C4-2B (cell line): ENCODE measurements around the gene ERCC6L2.

ENCODE experiments used
- H3K27ac ChIP-seq: fragments of 450-650 bp; 2 replicates; pipeline ENCODE4 v1.5.1; 2017
- ZFX ChIP-seq: fragments of 450-650 bp; IDR thresholded peaks from 2 replicates; pipeline ENCODE4 v1.6.1; 2017
- TF ChIP-seq, protein P1 (sequence below): fragments of 450-650 bp; conservative IDR thresholded peaks from 2 replicates; pipeline ENCODE4 v1.5.1; 2017; ENCODE audit warnings: mild to moderate bottlenecking

Gene ERCC6L2

DNA sequence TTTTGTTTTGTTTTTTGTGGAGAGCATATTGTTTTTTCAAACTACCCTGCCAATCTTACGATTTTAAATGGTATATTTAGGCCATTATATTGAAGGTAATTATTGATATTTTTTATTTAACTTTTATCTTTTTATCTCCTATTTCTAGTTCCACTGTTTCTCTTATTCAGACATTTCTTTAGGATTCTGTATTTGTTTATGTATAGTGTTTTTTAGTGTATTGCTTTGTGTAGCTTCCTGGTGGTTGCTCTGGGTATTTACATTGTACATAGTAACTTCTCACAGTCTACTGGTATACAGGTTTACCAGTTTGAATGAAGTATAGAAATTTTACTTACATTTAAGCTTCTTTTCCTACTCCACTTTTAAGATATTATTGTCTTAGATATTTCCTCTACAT is 63.2 kb downstream of the ERCC6L2 start:
- TF ChIP-seq, protein P1, sequence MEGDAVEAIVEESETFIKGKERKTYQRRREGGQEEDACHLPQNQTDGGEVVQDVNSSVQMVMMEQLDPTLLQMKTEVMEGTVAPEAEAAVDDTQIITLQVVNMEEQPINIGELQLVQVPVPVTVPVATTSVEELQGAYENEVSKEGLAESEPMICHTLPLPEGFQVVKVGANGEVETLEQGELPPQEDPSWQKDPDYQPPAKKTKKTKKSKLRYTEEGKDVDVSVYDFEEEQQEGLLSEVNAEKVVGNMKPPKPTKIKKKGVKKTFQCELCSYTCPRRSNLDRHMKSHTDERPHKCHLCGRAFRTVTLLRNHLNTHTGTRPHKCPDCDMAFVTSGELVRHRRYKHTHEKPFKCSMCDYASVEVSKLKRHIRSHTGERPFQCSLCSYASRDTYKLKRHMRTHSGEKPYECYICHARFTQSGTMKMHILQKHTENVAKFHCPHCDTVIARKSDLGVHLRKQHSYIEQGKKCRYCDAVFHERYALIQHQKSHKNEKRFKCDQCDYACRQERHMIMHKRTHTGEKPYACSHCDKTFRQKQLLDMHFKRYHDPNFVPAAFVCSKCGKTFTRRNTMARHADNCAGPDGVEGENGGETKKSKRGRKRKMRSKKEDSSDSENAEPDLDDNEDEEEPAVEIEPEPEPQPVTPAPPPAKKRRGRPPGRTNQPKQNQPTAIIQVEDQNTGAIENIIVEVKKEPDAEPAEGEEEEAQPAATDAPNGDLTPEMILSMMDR, result no peak; the same call in 1 of the 2 replicates
- TF ChIP-seq ZFX, result no peak
- H3K27ac ChIP-seq, result no peak overlapping the region

DNA sequence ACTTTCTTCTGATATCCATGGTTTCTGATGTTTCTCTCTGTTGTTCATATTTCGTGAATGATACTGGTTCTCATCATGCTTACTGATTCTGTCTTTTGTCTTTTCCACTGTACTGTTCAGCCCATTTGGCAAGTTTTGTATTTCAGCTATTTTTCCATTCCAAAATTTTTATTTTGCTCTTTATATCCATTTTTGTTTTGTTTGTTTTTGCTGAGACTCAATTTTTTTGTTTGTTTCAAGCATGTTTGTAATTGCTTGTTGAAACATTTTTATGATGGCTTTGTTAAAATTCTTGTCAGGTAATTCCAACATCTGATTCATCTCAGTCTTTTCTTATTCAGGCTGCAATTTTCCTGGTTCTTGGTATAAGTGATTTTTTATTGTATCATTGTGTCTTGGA is 64.0 kb downstream of the ERCC6L2 start:
- TF ChIP-seq, protein P1, result no peak
- no peak for TF ChIP-seq ZFX

DNA sequence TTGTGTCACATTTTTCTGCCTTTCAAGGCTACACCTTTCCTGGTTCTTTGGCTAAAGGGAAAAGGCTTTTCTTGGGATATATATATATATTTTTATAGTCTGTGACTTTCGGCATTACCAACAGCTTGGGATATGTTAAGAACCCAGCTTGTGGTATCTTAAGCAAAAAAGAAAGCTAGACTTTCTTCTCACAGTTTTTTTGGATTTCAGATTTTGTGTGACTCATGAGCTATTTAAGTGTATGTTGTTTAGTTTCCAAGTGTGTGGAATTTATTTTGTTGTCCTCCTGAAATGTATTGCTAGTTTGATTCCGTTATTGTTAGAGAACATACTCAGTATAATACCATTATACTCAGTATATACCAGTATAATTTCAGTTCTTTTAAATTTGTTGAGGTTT is 64.8 kb downstream of the ERCC6L2 start:
- no peak for TF ChIP-seq ZFX
- TF ChIP-seq, protein P1, result no peak
- H3K27ac ChIP-seq, result no peak overlapping the region

More for the DNA sequence above, 64.0 kb downstream of the ERCC6L2 start:
- H3K27ac ChIP-seq, result no peak overlapping the region

DNA sequence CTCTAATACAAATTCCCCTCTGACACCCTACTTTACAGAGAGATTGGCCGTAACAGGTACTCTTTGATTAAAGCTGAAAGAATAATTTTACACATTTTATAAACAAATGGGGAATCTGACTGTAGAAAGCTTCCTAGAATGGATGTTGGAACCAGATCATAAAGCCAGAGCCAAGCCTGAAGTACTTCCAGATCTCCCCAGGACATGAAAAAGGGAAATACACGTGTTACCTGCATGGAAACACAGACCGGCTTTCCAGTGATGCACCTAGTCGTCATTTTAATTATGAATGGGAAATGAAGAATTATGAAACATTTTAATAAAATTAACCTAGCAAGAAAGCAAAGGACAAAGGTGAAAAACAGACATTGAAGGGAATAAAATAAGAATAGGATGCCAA is 66.5 kb downstream of the ERCC6L2 start:
- TF ChIP-seq ZFX, result no peak
- TF ChIP-seq, protein P1, result no peak
- H3K27ac ChIP-seq, result no peak overlapping the region

DNA sequence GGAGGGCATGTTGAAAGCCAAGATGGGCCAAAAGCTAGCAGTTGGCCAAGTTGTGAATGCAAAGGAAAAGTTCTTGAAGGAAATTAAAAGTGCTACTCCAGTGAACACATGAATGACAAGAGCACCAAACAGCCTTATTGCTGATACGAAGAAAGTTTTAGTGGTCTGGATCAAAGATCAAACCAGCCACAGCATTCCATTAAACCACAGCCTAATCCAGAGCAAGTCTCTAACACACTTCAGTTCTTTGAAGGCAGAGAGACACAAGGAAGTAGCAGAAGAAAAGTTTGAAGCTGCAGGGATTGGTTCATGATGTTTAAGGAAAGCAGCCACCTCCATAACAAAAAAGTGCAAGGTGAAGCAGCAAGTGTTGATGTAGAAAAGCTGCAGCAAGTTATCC is 71.6 kb downstream of the ERCC6L2 start:
- H3K27ac ChIP-seq, result no peak overlapping the region
- TF ChIP-seq ZFX, result no peak
- TF ChIP-seq, protein P1, result no peak

DNA sequence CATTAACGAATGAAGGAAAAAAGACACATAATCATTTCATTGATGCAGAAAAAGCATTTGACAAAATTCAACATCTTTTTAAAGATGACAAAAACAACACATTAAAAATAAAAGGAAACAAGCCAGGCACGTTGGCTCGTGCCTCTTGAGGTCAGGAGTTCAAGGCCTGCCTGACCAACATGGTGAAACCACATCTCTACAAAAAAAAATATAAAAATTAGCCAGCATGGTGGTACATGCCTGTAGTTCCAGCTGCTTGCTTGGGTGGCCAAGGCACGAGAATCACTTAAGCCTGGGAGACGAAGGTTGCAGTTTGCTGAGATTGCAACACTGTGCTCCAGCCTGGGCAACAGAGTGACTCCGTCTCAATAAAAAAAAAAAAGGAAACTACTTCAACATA is 77.0 kb downstream of the ERCC6L2 start:
- no peak overlapping the region for H3K27ac ChIP-seq
- no peak for TF ChIP-seq ZFX
- TF ChIP-seq, protein P1, result no peak

DNA sequence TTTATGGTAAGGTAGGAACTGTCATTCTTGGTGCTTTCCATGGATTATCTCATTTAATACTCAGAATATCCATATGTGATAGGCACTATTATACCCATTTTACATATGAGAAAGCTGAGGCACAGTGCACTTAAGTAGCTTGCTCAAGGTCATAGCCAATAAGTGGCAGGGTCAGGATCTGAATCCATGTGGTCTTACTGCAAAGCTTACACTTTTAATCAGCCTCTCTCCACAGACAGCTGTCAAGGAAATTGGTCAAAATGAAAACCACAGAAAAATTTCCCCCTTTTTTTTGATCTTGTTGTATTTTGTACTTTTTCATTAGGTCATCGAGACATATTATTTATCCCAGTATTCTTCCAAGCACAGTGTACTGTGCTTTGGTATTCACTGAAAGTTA is 78.5 kb downstream of the ERCC6L2 start:
- no peak overlapping the region for H3K27ac ChIP-seq
- TF ChIP-seq, protein P1, result no peak
- TF ChIP-seq ZFX, result no peak
